AG10803 (cell line): ENCODE data around the gene ABCD4.

ENCODE experiments used
- DNase-seq: peaks from one replicate; pipeline ENCODE4 v3.0.0; 2010; ENCODE audit warnings: low read depth
- H3K4me3 ChIP-seq: 2 replicates; pipeline ENCODE4 v1.5.1; 2011; ENCODE audit warnings: mild to moderate bottlenecking, low read length, control low read depth
- TF ChIP-seq, protein P1 (sequence below): conservative IDR thresholded peaks from 2 replicates; pipeline ENCODE4 v1.5.1; 2011; ENCODE audit warnings: mild to moderate bottlenecking, low read length, control low read depth, inconsistent platforms

Gene ABCD4

GRCh38 chr14:74302634-74303569 lies at the start of gene ABCD4:
Gene ABCD4 (minus strand): TSS chr14:74302934. CDS start chr14:74302912, 22 bp downstream.
- TF ChIP-seq, protein P1, sequence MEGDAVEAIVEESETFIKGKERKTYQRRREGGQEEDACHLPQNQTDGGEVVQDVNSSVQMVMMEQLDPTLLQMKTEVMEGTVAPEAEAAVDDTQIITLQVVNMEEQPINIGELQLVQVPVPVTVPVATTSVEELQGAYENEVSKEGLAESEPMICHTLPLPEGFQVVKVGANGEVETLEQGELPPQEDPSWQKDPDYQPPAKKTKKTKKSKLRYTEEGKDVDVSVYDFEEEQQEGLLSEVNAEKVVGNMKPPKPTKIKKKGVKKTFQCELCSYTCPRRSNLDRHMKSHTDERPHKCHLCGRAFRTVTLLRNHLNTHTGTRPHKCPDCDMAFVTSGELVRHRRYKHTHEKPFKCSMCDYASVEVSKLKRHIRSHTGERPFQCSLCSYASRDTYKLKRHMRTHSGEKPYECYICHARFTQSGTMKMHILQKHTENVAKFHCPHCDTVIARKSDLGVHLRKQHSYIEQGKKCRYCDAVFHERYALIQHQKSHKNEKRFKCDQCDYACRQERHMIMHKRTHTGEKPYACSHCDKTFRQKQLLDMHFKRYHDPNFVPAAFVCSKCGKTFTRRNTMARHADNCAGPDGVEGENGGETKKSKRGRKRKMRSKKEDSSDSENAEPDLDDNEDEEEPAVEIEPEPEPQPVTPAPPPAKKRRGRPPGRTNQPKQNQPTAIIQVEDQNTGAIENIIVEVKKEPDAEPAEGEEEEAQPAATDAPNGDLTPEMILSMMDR: peak; percentile 51
- peak; percentile 90 for DNase-seq
- peak within 1 kb of the TSS; percentile 86 for H3K4me3 ChIP-seq

DNA sequence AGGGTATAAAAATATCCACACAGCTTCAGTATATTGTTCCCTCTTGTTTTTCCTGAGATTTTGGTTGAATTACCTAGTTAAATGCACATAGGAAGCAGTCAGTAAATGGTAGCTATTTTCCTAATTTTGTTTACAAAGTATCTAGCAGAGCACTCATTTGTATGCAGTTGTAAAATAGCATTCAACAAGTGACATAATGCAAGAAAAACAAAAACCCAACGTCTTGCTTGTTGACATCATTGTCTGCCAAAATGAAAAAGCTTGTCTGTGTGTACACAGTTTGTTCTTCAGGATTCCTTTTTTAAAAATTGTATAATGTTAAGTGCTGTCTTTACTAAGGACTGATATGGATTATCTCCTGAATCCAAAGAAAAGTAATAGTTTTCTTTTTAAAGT lies 48.2 kb upstream of the ABCD4 start:
- no peak for DNase-seq
- TF ChIP-seq, protein P1: no peak
- no peak overlapping the region for H3K4me3 ChIP-seq

GRCh38 chr14:74350211-74350927 lies 47.6 kb upstream of the ABCD4 start:
- no peak overlapping the region for H3K4me3 ChIP-seq
- DNase-seq: no peak
- TF ChIP-seq, protein P1: no peak

DNA sequence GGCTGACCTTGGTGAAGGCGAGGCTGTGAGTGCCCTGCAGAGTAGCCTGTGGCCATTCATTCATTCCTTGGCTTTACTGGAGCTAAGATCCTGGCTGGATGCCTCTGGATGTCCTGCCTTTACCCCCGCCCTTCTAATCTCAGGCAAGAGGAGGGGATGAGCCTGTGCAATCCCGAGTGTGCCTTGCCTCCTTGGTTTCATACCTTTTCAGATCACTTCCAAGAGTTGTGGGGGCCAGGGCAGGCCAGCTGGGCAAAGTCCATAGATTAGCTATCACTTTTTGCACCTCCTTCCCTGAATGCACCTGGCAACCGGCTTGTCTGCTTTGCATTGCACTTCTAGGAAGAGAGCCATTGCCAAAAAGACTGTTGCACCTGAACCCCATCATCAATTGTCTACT lies 47.0 kb upstream of the ABCD4 start:
- DNase-seq: no peak
- no peak overlapping the region for H3K4me3 ChIP-seq
- TF ChIP-seq, protein P1: no peak

GRCh38 chr14:74348735-74349463 lies 46.2 kb upstream of the ABCD4 start:
- DNase-seq: no peak
- no peak overlapping the region for H3K4me3 ChIP-seq
- TF ChIP-seq, protein P1: no peak

DNA sequence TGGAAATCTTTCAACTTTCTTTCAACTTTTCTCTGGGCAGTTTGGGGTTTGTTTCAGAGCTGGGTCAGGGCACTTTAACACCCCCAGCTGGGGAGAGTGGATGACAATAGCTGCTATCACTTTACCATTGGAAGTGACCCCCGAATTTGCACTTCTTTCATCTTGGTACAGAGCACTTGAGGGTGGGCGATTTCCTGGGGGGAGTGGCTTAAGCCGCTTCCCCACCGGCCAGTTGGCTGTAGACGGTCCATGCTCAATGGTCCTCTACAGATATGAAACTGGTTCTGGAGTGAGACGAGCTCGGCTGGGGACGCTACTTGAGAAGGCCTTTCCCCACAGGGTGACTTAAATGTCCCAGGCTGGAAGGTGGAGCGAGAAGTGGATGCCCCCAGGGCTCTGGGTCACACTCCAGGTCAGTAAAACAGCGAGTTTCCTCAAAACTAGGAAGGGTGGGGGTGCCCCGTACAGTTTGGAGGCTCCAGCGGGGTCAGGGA lies 45.6 kb upstream of the ABCD4 start, which contains the start of gene VRTN:
Gene VRTN (plus strand): TSS at position 231 of the 494 bp plus-strand sequence. CDS start 8,313 bp downstream, outside the sequence.
- DNase-seq: no peak

More for the DNA sequence above, 45.6 kb upstream of the ABCD4 start, which contains the start of gene VRTN:
- no peak within 1 kb of the TSS for H3K4me3 ChIP-seq
- TF ChIP-seq, protein P1: no peak
